ENCODE measurements around the gene UVRAG. TPM values are rescaled to one million over a fixed set of nuclear protein-coding genes. Genes with fewer than 3 reads are reported as not detected.

Gene UVRAG
- total RNA-seq, 1 donor from 2014 or later = 14.1 TPM

- H3K4me3 ChIP-seq (ENCODE audit: low read length in 3 of 3) = no peak overlapping the region
These were observed 366.4 kb downstream of the UVRAG start for GRCh38 chr11:76181371-76181770.

DNA sequence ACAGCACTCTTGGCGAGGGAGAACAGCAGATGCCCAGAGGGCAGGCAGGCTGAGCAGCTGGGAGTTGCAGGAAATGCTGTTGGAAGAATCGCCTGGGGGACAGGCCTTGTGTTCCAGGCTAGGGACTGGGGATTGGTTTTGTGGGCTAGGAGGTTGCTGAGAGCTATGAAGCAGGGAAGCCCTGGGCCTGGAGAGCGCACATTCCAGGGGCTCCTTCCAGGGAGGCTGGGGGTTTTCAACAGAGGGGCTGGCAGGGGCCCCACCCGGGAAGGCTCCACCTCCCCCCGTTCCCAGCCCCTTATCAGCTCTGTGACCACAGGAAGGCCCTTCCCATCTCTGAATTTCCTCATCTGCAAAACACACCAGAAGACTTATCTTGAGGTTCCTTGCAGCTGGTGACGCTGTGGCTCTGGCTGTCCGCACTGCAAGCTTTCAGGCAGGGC is 369.6 kb downstream of the UVRAG start:
- H3K36me3 ChIP-seq (ENCODE audit: control insufficient read depth in 3 of 3, insufficient read depth in 3 of 3, low read length in 3 of 3) = peaks cover 0 to 12% (median 8%) of the 10 kb centered on the region in 3 donors
- H3K4me1 ChIP-seq (ENCODE audit: control insufficient read depth in 3 of 3, insufficient read depth in 3 of 3, low read length in 3 of 3) = peaks cover 26 to 31% (median 30%) of the 10 kb centered on the region in 3 donors
- H3K27me3 ChIP-seq (ENCODE audit: control insufficient read depth in 3 of 3, insufficient read depth in 3 of 3, low read length in 3 of 3) = no peaks in the 10 kb centered on the region
- H3K9ac ChIP-seq (ENCODE audit: low read depth in 1 of 3, low read length in 3 of 3) = peak overlapping the region; percentile 8 to 81 (median 77)
- no peak overlapping the region for H3K4me3 ChIP-seq (ENCODE audit: low read length in 3 of 3)
- peak overlapping the region; percentile 75 for H3K27ac ChIP-seq (ENCODE audit: low read depth, low read length)
- H3K9me3 ChIP-seq (ENCODE audit: control insufficient read depth in 3 of 3, low read length in 3 of 3) = no peaks in the 10 kb centered on the region

More at GRCh38 chr11:76181371-76181770, 366.4 kb downstream of the UVRAG start:
- peaks cover 19 to 23% (median 21%) of the 10 kb centered on the region in 3 donors for H3K4me1 ChIP-seq (ENCODE audit: control insufficient read depth in 3 of 3, insufficient read depth in 3 of 3, low read length in 3 of 3)
- H3K9ac ChIP-seq (ENCODE audit: low read depth in 1 of 3, low read length in 3 of 3) = no peak overlapping the region
- H3K27ac ChIP-seq (ENCODE audit: low read depth, low read length) = no peak overlapping the region
- no peaks in the 10 kb centered on the region for H3K9me3 ChIP-seq (ENCODE audit: control insufficient read depth in 3 of 3, low read length in 3 of 3)
- H3K27me3 ChIP-seq (ENCODE audit: control insufficient read depth in 3 of 3, insufficient read depth in 3 of 3, low read length in 3 of 3) = no peaks in the 10 kb centered on the region
- H3K36me3 ChIP-seq (ENCODE audit: control insufficient read depth in 3 of 3, insufficient read depth in 3 of 3, low read length in 3 of 3) = peaks cover 0 to 4% (median 0%) of the 10 kb centered on the region in 3 donors

GRCh38 chr11:76185511-76185910 is 370.5 kb downstream of the UVRAG start:
- H3K4me1 ChIP-seq (ENCODE audit: control insufficient read depth in 3 of 3, insufficient read depth in 3 of 3, low read length in 3 of 3) = peaks cover 26 to 31% (median 30%) of the 10 kb centered on the region in 3 donors
- H3K9me3 ChIP-seq (ENCODE audit: control insufficient read depth in 3 of 3, low read length in 3 of 3) = no peaks in the 10 kb centered on the region
- H3K27ac ChIP-seq (ENCODE audit: low read depth, low read length) = peak overlapping the region; percentile 75
- peaks cover 0 to 18% (median 16%) of the 10 kb centered on the region in 3 donors for H3K36me3 ChIP-seq (ENCODE audit: control insufficient read depth in 3 of 3, insufficient read depth in 3 of 3, low read length in 3 of 3)
- H3K9ac ChIP-seq (ENCODE audit: low read depth in 1 of 3, low read length in 3 of 3) = peak overlapping the region; percentile 58 to 81 (median 77)
- peak overlapping the region in 1 of 3 donors; percentile 4 for H3K4me3 ChIP-seq (ENCODE audit: low read length in 3 of 3)
- no peaks in the 10 kb centered on the region for H3K27me3 ChIP-seq (ENCODE audit: control insufficient read depth in 3 of 3, insufficient read depth in 3 of 3, low read length in 3 of 3)

- H3K9me3 ChIP-seq (ENCODE audit: control insufficient read depth in 3 of 3, low read length in 3 of 3) = no peaks in the 10 kb centered on the region
- H3K27me3 ChIP-seq (ENCODE audit: control insufficient read depth in 3 of 3, insufficient read depth in 3 of 3, low read length in 3 of 3) = no peaks in the 10 kb centered on the region
- peaks cover 3 to 22% (median 21%) of the 10 kb centered on the region in 3 donors for H3K36me3 ChIP-seq (ENCODE audit: control insufficient read depth in 3 of 3, insufficient read depth in 3 of 3, low read length in 3 of 3)
- peak overlapping the region; percentile 58 to 81 (median 77) for H3K9ac ChIP-seq (ENCODE audit: low read depth in 1 of 3, low read length in 3 of 3)
- H3K4me1 ChIP-seq (ENCODE audit: control insufficient read depth in 3 of 3, insufficient read depth in 3 of 3, low read length in 3 of 3) = peaks cover 26 to 31% (median 30%) of the 10 kb centered on the region in 3 donors
- H3K27ac ChIP-seq (ENCODE audit: low read depth, low read length) = peak overlapping the region; percentile 75
- peak overlapping the region in 1 of 3 donors; percentile 13 for H3K4me3 ChIP-seq (ENCODE audit: low read length in 3 of 3)
These were observed 371.0 kb downstream of the UVRAG start for GRCh38 chr11:76185931-76186401.

DNA sequence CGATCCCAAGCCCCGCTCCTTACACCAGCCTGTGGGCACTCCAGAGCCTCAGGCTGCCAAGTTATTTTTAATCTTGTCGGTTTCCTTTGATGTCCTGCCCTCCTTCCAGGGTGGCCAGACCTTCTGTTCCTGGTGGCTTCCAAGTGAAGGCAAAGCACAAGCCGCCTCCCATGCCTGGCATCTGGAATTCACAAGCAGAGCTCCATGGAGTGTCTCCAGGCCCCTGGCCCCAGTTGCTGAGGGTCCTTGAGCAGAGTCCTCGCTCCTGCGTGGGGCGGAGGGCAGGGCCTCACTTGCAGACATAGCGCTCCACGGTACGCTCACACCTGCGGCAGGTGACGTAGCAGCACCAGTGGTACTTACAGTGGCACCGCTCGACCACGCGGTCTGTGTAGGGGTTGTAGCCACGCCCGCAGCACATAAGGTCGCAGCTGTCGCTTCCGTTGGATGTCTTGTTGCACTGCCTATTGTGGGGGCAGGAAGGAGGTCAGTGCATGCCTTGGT is 371.8 kb downstream of the UVRAG start:
- H3K4me3 ChIP-seq (ENCODE audit: low read length in 3 of 3) = peak overlapping the region in 2 of 3 donors; percentile 54 to 56
- no peaks in the 10 kb centered on the region for H3K9me3 ChIP-seq (ENCODE audit: control insufficient read depth in 3 of 3, low read length in 3 of 3)
- H3K27ac ChIP-seq (ENCODE audit: low read depth, low read length) = peak overlapping the region; percentile 74
- peak overlapping the region in 2 of 3 donors; percentile 38 to 70 for H3K9ac ChIP-seq (ENCODE audit: low read depth in 1 of 3, low read length in 3 of 3)
- H3K27me3 ChIP-seq (ENCODE audit: control insufficient read depth in 3 of 3, insufficient read depth in 3 of 3, low read length in 3 of 3) = no peaks in the 10 kb centered on the region
- H3K36me3 ChIP-seq (ENCODE audit: control insufficient read depth in 3 of 3, insufficient read depth in 3 of 3, low read length in 3 of 3) = peaks cover 10 to 29% (median 28%) of the 10 kb centered on the region in 3 donors
- peaks cover 26 to 31% (median 30%) of the 10 kb centered on the region in 3 donors for H3K4me1 ChIP-seq (ENCODE audit: control insufficient read depth in 3 of 3, insufficient read depth in 3 of 3, low read length in 3 of 3)

- H3K27ac ChIP-seq (ENCODE audit: low read depth, low read length) = no peak overlapping the region
- peaks cover 25 to 30% (median 30%) of the 10 kb centered on the region in 3 donors for H3K4me1 ChIP-seq (ENCODE audit: control insufficient read depth in 3 of 3, insufficient read depth in 3 of 3, low read length in 3 of 3)
- peak overlapping the region in 1 of 3 donors; percentile 33 for H3K9ac ChIP-seq (ENCODE audit: low read depth in 1 of 3, low read length in 3 of 3)
- no peaks in the 10 kb centered on the region for H3K9me3 ChIP-seq (ENCODE audit: control insufficient read depth in 3 of 3, low read length in 3 of 3)
- H3K36me3 ChIP-seq (ENCODE audit: control insufficient read depth in 3 of 3, insufficient read depth in 3 of 3, low read length in 3 of 3) = peaks cover 22 to 42% (median 35%) of the 10 kb centered on the region in 3 donors
- H3K27me3 ChIP-seq (ENCODE audit: control insufficient read depth in 3 of 3, insufficient read depth in 3 of 3, low read length in 3 of 3) = no peaks in the 10 kb centered on the region
- H3K4me3 ChIP-seq (ENCODE audit: low read length in 3 of 3) = no peak overlapping the region
These were observed 373.9 kb downstream of the UVRAG start for GRCh38 chr11:76188873-76189272.

- Histone ChIP-seq H3K4me3 (ENCODE audit: low read length in 3 of 3) (no peak overlapping the region), H3K27me3 (ENCODE audit: control insufficient read depth in 3 of 3, insufficient read depth in 3 of 3, low read length in 3 of 3) (no peaks in the 10 kb centered on the region), H3K36me3 (ENCODE audit: control insufficient read depth in 3 of 3, insufficient read depth in 3 of 3, low read length in 3 of 3) (peaks cover 22 to 45% (median 38%) of the 10 kb centered on the region in 3 donors), H3K4me1 (ENCODE audit: control insufficient read depth in 3 of 3, insufficient read depth in 3 of 3, low read length in 3 of 3) (peaks cover 22 to 24% (median 23%) of the 10 kb centered on the region in 3 donors), H3K27ac (ENCODE audit: low read depth, low read length) (no peak overlapping the region), H3K9ac (ENCODE audit: low read depth in 1 of 3, low read length in 3 of 3) (no peak overlapping the region), H3K9me3 (ENCODE audit: control insufficient read depth in 3 of 3, low read length in 3 of 3) (no peaks in the 10 kb centered on the region)
These were observed 374.7 kb downstream of the UVRAG start for GRCh38 chr11:76189682-76190081.

DNA sequence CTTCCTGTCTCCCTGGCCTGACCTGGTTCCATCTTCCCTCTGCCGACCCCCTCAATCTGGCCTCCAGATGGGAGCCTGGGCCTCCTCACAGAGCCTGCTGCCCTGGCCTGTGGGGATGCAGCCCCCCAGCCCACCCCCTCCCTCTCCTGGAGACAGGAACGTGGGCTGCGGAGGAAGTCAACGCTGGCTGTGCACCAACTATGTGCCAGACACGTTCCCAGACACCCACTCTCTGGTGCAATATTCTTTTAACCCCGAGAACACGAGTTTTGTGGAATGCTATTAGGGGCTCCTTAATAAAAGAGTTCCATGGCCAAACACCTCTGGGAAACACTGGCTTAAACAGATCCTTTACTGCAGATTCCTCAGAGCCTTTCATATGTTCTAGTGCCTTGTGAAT is 375.4 kb downstream of the UVRAG start:
- H3K36me3 ChIP-seq (ENCODE audit: control insufficient read depth in 3 of 3, insufficient read depth in 3 of 3, low read length in 3 of 3) = peaks cover 22 to 49% (median 37%) of the 10 kb centered on the region in 3 donors
- H3K4me1 ChIP-seq (ENCODE audit: control insufficient read depth in 3 of 3, insufficient read depth in 3 of 3, low read length in 3 of 3) = peaks cover 17 to 20% (median 17%) of the 10 kb centered on the region in 3 donors
- no peak overlapping the region for H3K27ac ChIP-seq (ENCODE audit: low read depth, low read length)
- no peak overlapping the region for H3K9ac ChIP-seq (ENCODE audit: low read depth in 1 of 3, low read length in 3 of 3)
- H3K4me3 ChIP-seq (ENCODE audit: low read length in 3 of 3) = no peak overlapping the region
- H3K9me3 ChIP-seq (ENCODE audit: control insufficient read depth in 3 of 3, low read length in 3 of 3) = no peaks in the 10 kb centered on the region
- H3K27me3 ChIP-seq (ENCODE audit: control insufficient read depth in 3 of 3, insufficient read depth in 3 of 3, low read length in 3 of 3) = no peaks in the 10 kb centered on the region

Measured in skeletal muscle tissue (tissue), 4 donors.